ENCODE data around the gene LRIT1.

The LRIT1 gene

GRCh38 chr10:84214046-84214572 is 27.2 kb downstream of the LRIT1 start:
- DNase-seq = no peak

GRCh38 chr10:84213076-84213475 is 28.3 kb downstream of the LRIT1 start:
- no peak for DNase-seq

GRCh38 chr10:84212014-84212413 is 29.3 kb downstream of the LRIT1 start:
- no peak for DNase-seq

GRCh38 chr10:84211566-84211965 is 29.8 kb downstream of the LRIT1 start:
- no peak for DNase-seq

- no peak for DNase-seq
These were observed 33.3 kb downstream of the LRIT1 start for GRCh38 chr10:84208023-84208422.

GRCh38 chr10:84205853-84206525 is 35.4 kb downstream of the LRIT1 start:
- no peak for DNase-seq

- peak; percentile 12 for DNase-seq
These were observed 36.1 kb downstream of the LRIT1 start for GRCh38 chr10:84205049-84205852.

GRCh38 chr10:84204610-84205009 is 36.7 kb downstream of the LRIT1 start:
- DNase-seq = no peak

GRCh38 chr10:84204122-84204521 is 37.2 kb downstream of the LRIT1 start:
- no peak for DNase-seq

GRCh38 chr10:84202349-84202748 is 39.0 kb downstream of the LRIT1 start:
- no peak for DNase-seq

- DNase-seq = no peak
These were observed 39.7 kb downstream of the LRIT1 start for GRCh38 chr10:84201682-84202081.

- DNase-seq = no peak
These were observed 40.1 kb downstream of the LRIT1 start for GRCh38 chr10:84201244-84201606.

- DNase-seq = no peak
These were observed 40.7 kb downstream of the LRIT1 start for GRCh38 chr10:84200537-84201243.

GRCh38 chr10:84198206-84198915 is 43.0 kb downstream of the LRIT1 start:
- DNase-seq = no peak

GRCh38 chr10:84197643-84198042 is 43.7 kb downstream of the LRIT1 start:
- no peak for DNase-seq

- DNase-seq = no peak
These were observed 44.4 kb downstream of the LRIT1 start for GRCh38 chr10:84196941-84197340.

GRCh38 chr10:84196083-84196482 is 45.3 kb downstream of the LRIT1 start:
- no peak for DNase-seq

GRCh38 chr10:84195044-84195830 is 46.1 kb downstream of the LRIT1 start:
- no peak for DNase-seq

GRCh38 chr10:84194424-84195043 is 46.8 kb downstream of the LRIT1 start, which contains the start of gene CDHR1:
TSS of gene CDHR1 (plus strand) at chr10:84194537. CDS start at chr10:84194761, 224 bp downstream.
- DNase-seq = no peak

- no peak for DNase-seq
These were observed 47.4 kb downstream of the LRIT1 start for GRCh38 chr10:84193846-84194423.

GRCh38 chr10:84193327-84193726 is 48.0 kb downstream of the LRIT1 start:
- DNase-seq = no peak
